ENCODE results near the gene AKAP8. TPM values are rescaled to one million over a fixed set of nuclear protein-coding genes. Genes with fewer than 3 reads are reported as not detected.
"Not testable (repeated sequence)": the region's sequence is repeated elsewhere in the genome, so short reads cannot be mapped to it uniquely, and the experiment has no call there.

AKAP8 gene
- total and polyA plus RNA-seq, 10 donors: 13.9 to 51.3 (median 30.6) TPM

DNA sequence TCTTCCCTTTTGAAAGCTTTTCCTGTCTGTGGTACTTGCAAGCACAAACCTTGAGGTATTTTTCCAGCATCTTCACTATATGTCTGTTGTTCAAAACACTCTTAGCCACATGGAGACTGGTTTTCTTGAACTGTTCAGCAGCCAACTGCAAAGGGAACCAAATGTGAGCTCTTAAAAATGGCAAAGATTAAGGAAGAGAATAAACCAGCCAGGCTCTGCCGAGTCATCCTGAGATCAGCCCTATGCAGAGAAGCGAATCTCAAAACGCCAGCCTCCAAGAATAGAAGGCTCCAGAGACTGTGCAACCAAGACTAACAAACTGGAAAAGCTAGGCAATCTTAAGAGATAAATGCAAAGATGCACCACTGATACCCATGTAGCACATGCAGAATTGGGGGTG, 20.7 kb downstream of the AKAP8 start:
- intact Hi-C loops (cut with DNase I; ENCODE audit: low total_unique reads): no loop called here
- Histone ChIP-seq H3K4me3 (no peak overlapping the region), H3K27me3 (replicated peaks in 1 of 7) (no peaks in the 10 kb centered on the region), H3K27ac (peak overlapping the region in 1 of 8 donors; percentile 54), H3K4me1 (peaks cover 0 to 17% (median 10%) of the 10 kb centered on the region in 6 donors), H3K36me3 (peaks cover 2 to 97% (median 86%) of the 10 kb centered on the region in 6 donors), H3K9me3 (no peaks in the 10 kb centered on the region)
- DNase-seq: no peak
- WGBS, 5 donors: 70 to 81% (median 75%) methylated on average over 3 of the region's 3 CpGs
- TF ChIP-seq POLR2A (IDR thresholded peaks at IDR 0.05): no peak
- TF ChIP-seq, protein P1, sequence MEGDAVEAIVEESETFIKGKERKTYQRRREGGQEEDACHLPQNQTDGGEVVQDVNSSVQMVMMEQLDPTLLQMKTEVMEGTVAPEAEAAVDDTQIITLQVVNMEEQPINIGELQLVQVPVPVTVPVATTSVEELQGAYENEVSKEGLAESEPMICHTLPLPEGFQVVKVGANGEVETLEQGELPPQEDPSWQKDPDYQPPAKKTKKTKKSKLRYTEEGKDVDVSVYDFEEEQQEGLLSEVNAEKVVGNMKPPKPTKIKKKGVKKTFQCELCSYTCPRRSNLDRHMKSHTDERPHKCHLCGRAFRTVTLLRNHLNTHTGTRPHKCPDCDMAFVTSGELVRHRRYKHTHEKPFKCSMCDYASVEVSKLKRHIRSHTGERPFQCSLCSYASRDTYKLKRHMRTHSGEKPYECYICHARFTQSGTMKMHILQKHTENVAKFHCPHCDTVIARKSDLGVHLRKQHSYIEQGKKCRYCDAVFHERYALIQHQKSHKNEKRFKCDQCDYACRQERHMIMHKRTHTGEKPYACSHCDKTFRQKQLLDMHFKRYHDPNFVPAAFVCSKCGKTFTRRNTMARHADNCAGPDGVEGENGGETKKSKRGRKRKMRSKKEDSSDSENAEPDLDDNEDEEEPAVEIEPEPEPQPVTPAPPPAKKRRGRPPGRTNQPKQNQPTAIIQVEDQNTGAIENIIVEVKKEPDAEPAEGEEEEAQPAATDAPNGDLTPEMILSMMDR (IDR thresholded peaks at IDR 0.05 in 8 of 11, conservative IDR thresholded peaks at IDR 0.05 in 3 of 11): no peak
- no peak for TF ChIP-seq POLR2AphosphoS5 (IDR thresholded peaks at IDR 0.05)

GRCh38 chr19:15357906-15358305, 21.7 kb downstream of the AKAP8 start:
- DNase-seq: no peak
- TF ChIP-seq POLR2A (IDR thresholded peaks at IDR 0.05) (no peak), POLR2AphosphoS5 (IDR thresholded peaks at IDR 0.05) (no peak)
- TF ChIP-seq, protein P1 (IDR thresholded peaks at IDR 0.05 in 8 of 11, conservative IDR thresholded peaks at IDR 0.05 in 3 of 11): no peak
- intact Hi-C loops (cut with DNase I; ENCODE audit: low total_unique reads): no loop called here
- Histone ChIP-seq H3K4me1 (peaks cover 0 to 17% (median 10%) of the 10 kb centered on the region in 6 donors), H3K4me3 (no peak overlapping the region), H3K27me3 (replicated peaks in 1 of 7) (no peaks in the 10 kb centered on the region), H3K27ac (no peak overlapping the region), H3K9me3 (no peaks in the 10 kb centered on the region), H3K36me3 (peaks cover 2 to 97% (median 91%) of the 10 kb centered on the region in 6 donors)
- WGBS, 5 donors: 97 to 100% (median 98%) methylated on average over 4 of the region's 4 CpGs

DNA sequence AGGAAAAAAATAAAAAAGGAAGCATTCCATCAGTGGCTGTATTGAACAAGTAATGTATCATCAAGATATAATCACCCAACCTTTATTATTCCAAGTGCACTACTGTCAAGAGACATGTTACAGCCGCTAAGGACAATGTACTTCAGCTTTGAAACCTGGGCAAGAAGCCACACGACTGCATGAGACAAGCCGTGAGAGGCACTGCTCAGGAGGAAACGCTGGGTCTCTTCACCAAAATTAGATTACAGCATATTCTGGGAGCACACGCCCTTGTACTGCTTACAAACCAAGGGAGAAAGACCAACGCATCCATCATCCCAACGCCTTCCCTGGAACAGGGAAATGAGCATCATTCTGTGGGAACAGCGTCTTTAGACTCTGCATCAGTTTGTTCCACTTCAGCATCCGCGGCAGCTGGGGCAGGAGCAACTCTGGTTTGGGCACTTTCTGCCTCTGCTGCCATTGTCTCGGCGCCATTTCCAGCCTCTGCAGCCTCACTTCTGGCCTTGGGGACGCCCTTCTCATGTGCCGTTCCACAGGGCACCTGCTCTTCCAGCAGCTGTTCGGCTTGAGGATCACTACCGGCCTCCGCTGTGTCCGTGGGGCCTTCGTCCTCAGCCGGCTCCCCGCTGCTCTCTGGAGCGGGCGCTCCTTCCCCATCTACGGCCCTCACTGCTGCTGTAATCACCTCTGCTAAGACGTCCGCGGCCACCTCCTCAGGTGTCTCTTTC, 24.9 kb downstream of the AKAP8 start:
- H3K27me3 ChIP-seq (replicated peaks in 1 of 7): no peaks in the 10 kb centered on the region
- DNase-seq: no peak
- no peak overlapping the region for H3K4me3 ChIP-seq
- peaks cover 0 to 98% (median 71%) of the 10 kb centered on the region in 6 donors for H3K36me3 ChIP-seq
- intact Hi-C loops (cut with DNase I; ENCODE audit: low total_unique reads): no loop called here
- no peak overlapping the region for H3K27ac ChIP-seq
- peaks cover 0 to 4% (median under 1%) of the 10 kb centered on the region in 6 donors for H3K4me1 ChIP-seq
- 88 to 93% (median 92%) methylated on average over 27 of the region's 27 CpGs for WGBS, 5 donors
- H3K9me3 ChIP-seq: no peaks in the 10 kb centered on the region
- no peak for TF ChIP-seq POLR2A (IDR thresholded peaks at IDR 0.05)
- TF ChIP-seq, protein P1 (IDR thresholded peaks at IDR 0.05 in 8 of 11, conservative IDR thresholded peaks at IDR 0.05 in 3 of 11): no peak
- peak in 2 of 3 donors; percentile 36 to 73 for TF ChIP-seq POLR2AphosphoS5 (IDR thresholded peaks at IDR 0.05)

DNA sequence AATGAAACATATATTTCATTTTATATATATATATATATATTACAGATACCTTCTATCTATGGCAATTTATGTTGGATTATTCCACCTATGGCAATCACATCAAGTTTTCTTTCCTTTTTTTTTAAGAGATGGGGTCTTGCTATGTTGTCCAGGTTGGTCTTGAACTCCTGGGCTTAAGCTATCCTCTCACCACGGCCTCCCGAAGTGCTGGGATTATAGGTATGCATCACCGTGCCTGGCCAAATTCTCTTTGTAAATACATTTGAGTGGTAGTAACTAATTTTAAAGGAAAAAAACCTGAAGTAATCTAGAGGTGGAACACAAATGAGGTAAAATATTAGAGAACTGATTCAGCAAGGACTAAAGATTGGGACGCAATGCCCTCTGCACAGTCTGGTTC, 25.7 kb downstream of the AKAP8 start:
- TF ChIP-seq, protein P1 (IDR thresholded peaks at IDR 0.05 in 8 of 11, conservative IDR thresholded peaks at IDR 0.05 in 3 of 11): no peak
- TF ChIP-seq POLR2AphosphoS5 (IDR thresholded peaks at IDR 0.05) (no peak), POLR2A (IDR thresholded peaks at IDR 0.05) (no peak)
- intact Hi-C loops (cut with DNase I; ENCODE audit: low total_unique reads): no loop called here
- H3K4me1 ChIP-seq: peaks cover 0 to 5% (median 0%) of the 10 kb centered on the region in 6 donors
- H3K4me3 ChIP-seq: no peak overlapping the region
- no peaks in the 10 kb centered on the region for H3K27me3 ChIP-seq (replicated peaks in 1 of 7)
- H3K9me3 ChIP-seq: no peaks in the 10 kb centered on the region
- whole genome bisulfite sequencing, 5 donors: 47 to 91% (median 85%) methylated on average over 4 of the region's 4 CpGs
- no peak overlapping the region for H3K27ac ChIP-seq
- no peak for DNase-seq
- peaks cover 0 to 90% (median 62%) of the 10 kb centered on the region in 6 donors for H3K36me3 ChIP-seq

GRCh38 chr19:15352535-15352934, 27.1 kb downstream of the AKAP8 start:
- 83 to 95% (median 87%) methylated on average over 8 of the region's 8 CpGs for WGBS, 5 donors
- DNase-seq; H3K27ac ChIP-seq; intact Hi-C loops (cut with DNase I; ENCODE audit: low total_unique reads); H3K9me3 ChIP-seq; H3K4me3 ChIP-seq; H3K27me3 ChIP-seq (replicated peaks in 1 of 7): not testable (repeated sequence)
- Histone ChIP-seq H3K4me1 (peaks cover 0 to 11% (median 0%) of the 10 kb centered on the region in 6 donors), H3K36me3 (peaks cover 0 to 83% (median 49%) of the 10 kb centered on the region in 6 donors)

GRCh38 chr19:15341328-15341727, 38.3 kb downstream of the AKAP8 start:
- intact Hi-C loops (cut with DNase I; ENCODE audit: low total_unique reads); H3K27ac ChIP-seq; H3K9me3 ChIP-seq; H3K4me1 ChIP-seq; H3K4me3 ChIP-seq; H3K27me3 ChIP-seq (replicated peaks in 1 of 7): not testable (repeated sequence)
- peaks cover 0 to 69% (median 11%) of the 10 kb centered on the region in 6 donors for H3K36me3 ChIP-seq
- 97 to 98% (median 98%) methylated on average over 11 of the region's 11 CpGs for WGBS, 5 donors
- DNase-seq: peak; percentile 16

All from spleen (tissue), 11 donors.